Thyroid gland (tissue), 4 donors: ENCODE results near the gene GPC6.

ENCODE experiments used
- CTCF ChIP-seq, 6 experiments: fragments of 200-600 bp in 3 of 6; fragments of 450-650 bp in 3 of 6; sonication (generic) in 3 of 6; IDR thresholded peaks; one replicate each; pipeline ENCODE4 v1.5.1; 2016 to 2019; ENCODE audit warnings: antibody characterized with exemption in 6 of 6, mild to moderate bottlenecking in 2 of 6, inconsistent platforms in 1 of 6, moderate library complexity in 1 of 6
- POLR2A ChIP-seq, 2 donors: fragments of 450-650 bp; IDR thresholded peaks; one replicate each; pipeline ENCODE4 v1.6.1; 2017; ENCODE audit warnings: antibody characterized with exemption in 2 of 2, mild to moderate bottlenecking in 2 of 2, moderate library complexity in 1 of 2

DNA sequence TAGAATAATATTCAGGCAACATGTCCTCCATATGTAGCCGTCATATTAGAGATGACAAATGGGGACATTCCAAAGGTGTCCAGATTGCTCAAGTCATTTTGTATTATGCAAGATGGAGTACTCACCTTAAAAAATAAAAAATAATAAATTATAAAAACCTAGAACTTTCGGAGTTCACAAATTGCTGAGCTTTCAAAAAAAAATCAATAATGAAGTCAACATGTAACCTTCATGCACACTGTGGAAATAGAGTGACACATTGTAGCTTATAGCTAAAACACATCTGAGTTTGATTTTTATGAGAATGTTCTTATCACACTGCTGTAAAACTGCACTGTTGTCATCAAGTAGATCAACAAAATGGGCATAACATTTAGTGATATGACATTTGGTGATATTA, 411.2 kb downstream of the GPC6 start:
- TF ChIP-seq CTCF (IDR thresholded peaks at IDR 0.05), result no peak
- TF ChIP-seq POLR2A (IDR thresholded peaks at IDR 0.05), result no peak
